Measurements from ENCODE around the gene JAG1. TPM values are rescaled to one million over a fixed set of nuclear protein-coding genes. Genes with fewer than 3 reads are reported as not detected.
"Not testable (repeated sequence)": the region's sequence is repeated elsewhere in the genome, so short reads cannot be mapped to it uniquely, and the experiment has no call there.

JAG1 gene
- polyA plus RNA-seq, 1 experiment: 13.5 TPM

DNA sequence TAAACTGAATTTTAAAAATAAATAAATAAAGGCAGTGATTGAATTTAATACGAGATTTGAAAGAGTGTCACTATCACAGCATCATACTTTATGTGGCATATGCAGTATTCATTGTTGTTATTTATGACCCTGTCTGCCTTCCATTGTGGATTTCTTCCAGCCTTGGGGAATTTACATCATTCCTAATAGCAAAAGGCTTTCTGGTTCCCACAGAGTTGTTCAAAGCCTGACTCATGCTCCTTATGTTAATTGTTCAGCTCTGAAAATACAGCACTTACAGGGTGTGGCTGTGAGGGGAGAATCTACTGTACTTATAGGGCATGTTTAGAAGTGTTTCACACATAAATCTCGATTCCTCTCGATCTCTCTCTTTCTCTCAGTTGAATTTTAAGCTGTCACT is 54.4 kb downstream of the JAG1 start:
- ChIA-PET POLR2A (interaction anchor here (0.9 to 1.0 kb wide), 2 partner anchors 15 to 17 kb away, joined by 3 to 4 read pairs; no protein-coding TSS in a partner anchor), CTCF (interaction anchor here (1.0 kb wide), 1 partner anchor 52 kb away, joined by 3 read pairs; no protein-coding TSS in a partner anchor)
- H3K27ac ChIP-seq (ENCODE audit: low read depth, low read length): no peak overlapping the region
- no peaks in the 10 kb centered on the region for H3K9me3 ChIP-seq (ENCODE audit: control insufficient read depth, insufficient read depth, low read length)
- no peak for DNase-seq (ENCODE audit: low read depth, low spot score)
- no peak overlapping the region for H3K4me3 ChIP-seq (ENCODE audit: low read depth, low read length)
- TF ChIP-seq, protein P1, sequence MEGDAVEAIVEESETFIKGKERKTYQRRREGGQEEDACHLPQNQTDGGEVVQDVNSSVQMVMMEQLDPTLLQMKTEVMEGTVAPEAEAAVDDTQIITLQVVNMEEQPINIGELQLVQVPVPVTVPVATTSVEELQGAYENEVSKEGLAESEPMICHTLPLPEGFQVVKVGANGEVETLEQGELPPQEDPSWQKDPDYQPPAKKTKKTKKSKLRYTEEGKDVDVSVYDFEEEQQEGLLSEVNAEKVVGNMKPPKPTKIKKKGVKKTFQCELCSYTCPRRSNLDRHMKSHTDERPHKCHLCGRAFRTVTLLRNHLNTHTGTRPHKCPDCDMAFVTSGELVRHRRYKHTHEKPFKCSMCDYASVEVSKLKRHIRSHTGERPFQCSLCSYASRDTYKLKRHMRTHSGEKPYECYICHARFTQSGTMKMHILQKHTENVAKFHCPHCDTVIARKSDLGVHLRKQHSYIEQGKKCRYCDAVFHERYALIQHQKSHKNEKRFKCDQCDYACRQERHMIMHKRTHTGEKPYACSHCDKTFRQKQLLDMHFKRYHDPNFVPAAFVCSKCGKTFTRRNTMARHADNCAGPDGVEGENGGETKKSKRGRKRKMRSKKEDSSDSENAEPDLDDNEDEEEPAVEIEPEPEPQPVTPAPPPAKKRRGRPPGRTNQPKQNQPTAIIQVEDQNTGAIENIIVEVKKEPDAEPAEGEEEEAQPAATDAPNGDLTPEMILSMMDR (IDR thresholded peaks at IDR 0.05; ENCODE audit: low read depth, low read length): no peak
- H3K27me3 ChIP-seq (ENCODE audit: control insufficient read depth, insufficient read depth, low read length): no peaks in the 10 kb centered on the region

DNA sequence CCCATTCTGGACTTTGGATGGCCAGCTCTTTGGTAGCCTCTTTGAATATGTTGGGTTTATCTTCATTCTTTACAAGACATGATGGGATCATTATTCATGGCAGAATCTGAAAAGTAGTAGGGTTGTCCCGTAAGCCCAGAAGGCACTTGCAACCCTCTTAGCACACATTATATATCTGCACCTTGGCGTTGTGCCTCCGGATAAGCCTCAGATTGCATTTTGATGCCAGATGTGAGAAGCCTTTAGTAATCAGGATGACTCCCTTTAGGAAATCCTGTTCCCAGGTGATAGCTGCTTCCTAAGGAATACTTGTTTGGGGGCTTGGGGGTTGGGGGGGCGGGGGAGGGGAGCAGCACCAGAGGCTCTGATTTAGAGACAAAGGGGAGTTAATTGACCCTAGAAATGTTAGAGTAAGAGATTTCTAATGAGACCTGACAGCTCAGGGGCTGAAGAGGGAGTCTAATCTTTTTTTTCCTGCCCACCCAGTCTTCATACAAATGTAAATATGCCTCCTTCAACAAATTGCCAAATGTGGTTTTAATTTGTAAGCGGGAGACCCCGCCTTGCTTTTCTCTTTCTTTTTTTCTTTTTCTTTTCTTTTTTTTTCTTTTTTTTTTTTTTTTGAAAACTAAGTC is 55.1 kb downstream of the JAG1 start:
- POLR2A ChIA-PET: interaction anchor here (0.9 kb wide), 1 partner anchor 14 kb away, joined by 4 read pairs; no protein-coding TSS in a partner anchor
- Histone ChIP-seq H3K9me3 (ENCODE audit: control insufficient read depth, insufficient read depth, low read length) (no peaks in the 10 kb centered on the region), H3K27ac (ENCODE audit: low read depth, low read length) (peak overlapping the region; percentile 47), H3K27me3 (ENCODE audit: control insufficient read depth, insufficient read depth, low read length) (no peaks in the 10 kb centered on the region), H3K4me3 (ENCODE audit: low read depth, low read length) (no peak overlapping the region)
- TF ChIP-seq, protein P1 (IDR thresholded peaks at IDR 0.05; ENCODE audit: low read depth, low read length): no peak
- DNase-seq (ENCODE audit: low read depth, low spot score): no peak
- CTCF ChIA-PET: no interaction called here

DNA sequence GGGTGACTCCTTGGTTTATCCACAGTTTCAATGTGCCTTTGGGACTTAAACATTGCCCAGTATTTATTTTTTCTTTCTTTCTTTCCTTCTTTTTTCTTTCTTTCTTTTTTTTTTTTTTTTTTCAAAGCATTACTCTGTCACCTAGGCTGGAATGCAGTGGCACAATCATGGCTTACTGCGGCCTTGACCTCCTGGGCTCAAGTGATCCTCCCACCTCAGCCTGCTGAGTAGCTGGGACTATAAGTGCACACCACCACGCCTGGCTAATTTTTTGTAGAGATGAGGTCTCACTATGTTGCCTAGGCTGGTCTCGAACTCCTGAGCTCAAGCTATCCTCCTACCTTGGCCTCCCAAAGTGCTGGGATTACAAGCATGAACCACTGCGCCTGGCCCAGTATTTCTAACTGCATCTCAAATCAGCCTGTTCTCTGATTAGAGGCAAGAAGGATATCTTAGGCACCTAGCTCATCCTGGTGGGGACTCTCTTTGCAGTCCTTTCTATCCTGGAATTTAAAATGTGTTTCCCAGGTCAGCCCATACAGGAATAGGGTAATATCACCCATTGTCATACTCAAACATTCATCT is 56.2 kb downstream of the JAG1 start:
- DNase-seq (ENCODE audit: low read depth, low spot score); CTCF ChIA-PET; POLR2A ChIA-PET; H3K4me3 ChIP-seq (ENCODE audit: low read depth, low read length); H3K9me3 ChIP-seq (ENCODE audit: control insufficient read depth, insufficient read depth, low read length); H3K27me3 ChIP-seq (ENCODE audit: control insufficient read depth, insufficient read depth, low read length); H3K27ac ChIP-seq (ENCODE audit: low read depth, low read length): not testable (repeated sequence)

DNA sequence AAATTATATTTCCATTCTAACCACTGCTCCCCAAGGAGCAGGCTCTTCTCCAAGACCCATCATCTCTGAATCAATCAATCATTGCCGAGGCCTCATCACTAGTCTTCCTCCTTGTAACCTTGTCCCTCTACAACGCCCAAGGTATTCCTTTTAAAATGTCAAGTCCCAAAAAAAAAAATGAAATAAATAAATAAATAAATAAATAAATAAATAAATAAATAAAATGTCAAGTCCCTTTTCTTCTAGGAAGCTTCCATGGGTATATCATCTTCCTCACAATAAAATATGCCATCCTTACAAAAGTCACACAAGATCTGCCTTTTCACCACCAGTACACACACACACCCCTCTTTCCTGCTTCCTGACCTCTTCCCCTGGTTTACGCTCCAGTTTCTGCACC is 57.6 kb downstream of the JAG1 start:
- Histone ChIP-seq H3K4me3 (ENCODE audit: low read depth, low read length) (no peak overlapping the region), H3K27ac (ENCODE audit: low read depth, low read length) (no peak overlapping the region), H3K9me3 (ENCODE audit: control insufficient read depth, insufficient read depth, low read length) (no peaks in the 10 kb centered on the region), H3K27me3 (ENCODE audit: control insufficient read depth, insufficient read depth, low read length) (no peaks in the 10 kb centered on the region)
- ChIA-PET CTCF (no interaction called here), POLR2A (no interaction called here)
- no peak for DNase-seq (ENCODE audit: low read depth, low spot score)
- TF ChIP-seq, protein P1 (IDR thresholded peaks at IDR 0.05; ENCODE audit: low read depth, low read length): no peak

DNA sequence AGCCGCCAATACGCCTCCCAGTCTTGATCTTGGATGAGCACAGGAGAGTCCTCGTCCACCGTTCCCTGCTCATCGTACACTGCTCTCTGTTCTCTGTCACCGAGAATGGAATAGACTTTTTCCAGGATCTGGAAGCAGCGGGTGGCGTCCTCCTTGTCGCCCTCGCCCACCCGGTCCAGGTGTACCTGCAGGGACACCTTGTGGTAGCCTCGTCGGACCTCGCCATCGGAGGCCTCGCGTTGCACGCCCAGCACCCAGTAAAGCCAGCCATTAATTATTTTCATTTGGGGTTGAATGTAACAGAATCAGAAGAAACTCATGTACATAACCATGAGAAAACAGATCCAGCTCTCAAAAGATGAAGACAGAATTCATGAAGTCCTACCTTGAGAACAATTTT is 59.9 kb downstream of the JAG1 start:
- DNase-seq (ENCODE audit: low read depth, low spot score): no peak
- TF ChIP-seq, protein P1 (IDR thresholded peaks at IDR 0.05; ENCODE audit: low read depth, low read length): no peak
- Histone ChIP-seq H3K4me3 (ENCODE audit: low read depth, low read length) (no peak overlapping the region), H3K9me3 (ENCODE audit: control insufficient read depth, insufficient read depth, low read length) (no peaks in the 10 kb centered on the region), H3K27ac (ENCODE audit: low read depth, low read length) (no peak overlapping the region), H3K27me3 (ENCODE audit: control insufficient read depth, insufficient read depth, low read length) (no peaks in the 10 kb centered on the region)
- ChIA-PET CTCF (no interaction called here), POLR2A (no interaction called here)

DNA sequence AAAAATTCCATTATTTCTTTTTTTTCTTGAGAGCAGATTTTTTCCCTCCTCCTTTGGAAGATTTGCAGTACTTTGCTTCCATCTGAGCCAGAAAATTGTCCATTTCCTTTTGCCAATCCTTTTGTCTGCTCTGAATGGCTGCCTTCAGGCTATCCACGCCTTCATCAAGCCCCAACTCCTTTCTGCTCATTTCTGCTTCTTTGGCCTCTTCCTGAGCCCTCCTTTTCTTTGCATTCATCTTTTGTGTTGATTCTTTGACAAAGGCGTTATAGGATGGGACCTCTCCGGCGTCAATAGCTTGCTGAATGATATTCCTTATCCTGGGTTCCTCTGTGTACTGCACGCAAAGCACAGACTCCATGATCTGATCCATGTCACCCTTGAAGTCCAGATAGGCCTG is 60.4 kb downstream of the JAG1 start:
- H3K27ac ChIP-seq (ENCODE audit: low read depth, low read length); H3K27me3 ChIP-seq (ENCODE audit: control insufficient read depth, insufficient read depth, low read length); DNase-seq (ENCODE audit: low read depth, low spot score); CTCF ChIA-PET; POLR2A ChIA-PET; H3K4me3 ChIP-seq (ENCODE audit: low read depth, low read length); H3K9me3 ChIP-seq (ENCODE audit: control insufficient read depth, insufficient read depth, low read length): not testable (repeated sequence)

Data from AG04450 (cell line).